ENCODE results near the gene OLIG1. TPM values are rescaled to one million over a fixed set of nuclear protein-coding genes. Genes with fewer than 3 reads are reported as not detected.

The OLIG1 gene
- total RNA-seq, 1 experiment from 2014 or later, result not detected

- Histone ChIP-seq H3K27me3 (ENCODE audit: insufficient read depth, low read length) (peaks cover 23% of the 10 kb centered on the region; the same call in 1 of the 2 replicates), H3K9me3 (ENCODE audit: control insufficient read depth in 1 of 2, insufficient read depth in 1 of 2, low read depth in 1 of 2, low read length in 2 of 2) (no peaks in the 10 kb centered on the region), H3K9me2 (ENCODE audit: insufficient read depth) (no peaks in the 10 kb centered on the region), H3K9ac (ENCODE audit: low read length) (no peak overlapping the region), H3K4me3 (replicated peaks in 1 of 2; ENCODE audit: low read depth in 1 of 2, low read length in 2 of 2) (no peak overlapping the region), H3K79me2 (ENCODE audit: insufficient read depth, low read length) (no peaks in the 10 kb centered on the region), H3K36me3 (ENCODE audit: control insufficient read depth in 1 of 2, insufficient read depth in 2 of 2, low read length in 2 of 2) (no peaks in the 10 kb centered on the region), H2AFZ (ENCODE audit: low read depth, low read length, poor library complexity, severe bottlenecking) (no peak overlapping the region), H3K4me2 (ENCODE audit: low read length) (no peak overlapping the region), H3K4me1 (ENCODE audit: control insufficient read depth in 1 of 2, insufficient read depth in 2 of 2, low read length in 2 of 2) (peaks cover 9 to 17% of the 10 kb centered on the region in 2 experiments), H3K27ac (ENCODE audit: low read depth, low read length) (no peak overlapping the region), H4K20me1 (ENCODE audit: insufficient read depth) (no peaks in the 10 kb centered on the region)
- ChIA-PET POLR2A (no interaction called here), CTCF (no interaction called here), RAD21 (ENCODE audit: low non-redundant PET in 1 of 2, low total read pairs in 2 of 2, uncharacterized antibody in 2 of 2, unreplicated experiment in 2 of 2) (no interaction called here)
- BruUV-seq (replicated peaks), result no TSS peak
- intact Hi-C loops (cut with micrococcal nuclease), result no loop called here
- DNase-seq (ENCODE audit: low read depth, low spot score) (no peak), ATAC-seq (no peak)
- TF ChIP-seq SIN3A (IDR thresholded peaks at IDR 0.05; ENCODE audit: low read depth) (no peak), RAD21 (IDR thresholded peaks at IDR 0.05; ENCODE audit: low read depth) (no peak), YY1 (IDR thresholded peaks at IDR 0.05; ENCODE audit: extremely low read depth, insufficient replicate concordance, low read depth, low read length) (no peak), ATF3 (IDR thresholded peaks at IDR 0.05) (no peak), TCF7L2 (IDR thresholded peaks at IDR 0.05; ENCODE audit: borderline replicate concordance, extremely low read depth, insufficient read depth, insufficient read length) (no peak), POLR2A (IDR thresholded peaks at IDR 0.05; ENCODE audit: borderline replicate concordance, extremely low read depth, insufficient read depth, insufficient read length) (no peak), EGR1 (IDR thresholded peaks at IDR 0.05; ENCODE audit: low read depth) (no peak), CEBPB (IDR thresholded peaks at IDR 0.05; ENCODE audit: low read depth) (no peak), EZH2 (IDR thresholded peaks at IDR 0.05) (no peak), ZBTB33 (IDR thresholded peaks at IDR 0.05; ENCODE audit: extremely low read depth, insufficient replicate concordance, low read length) (no peak), MAX (IDR thresholded peaks at IDR 0.05) (no peak), SRF (IDR thresholded peaks at IDR 0.05; ENCODE audit: low read depth) (no peak)
These were observed 28.0 kb upstream of the OLIG1 start for GRCh38 chr21:33041981-33042380.
